ENCODE data around the gene PIGL.
A peak's percentile ranks its signal among the peaks of the same experiment; 100 is the strongest.
"Not testable (repeated sequence)": the region's sequence is repeated elsewhere in the genome, so short reads cannot be mapped to it uniquely, and the experiment has no call there.

The PIGL gene

DNA sequence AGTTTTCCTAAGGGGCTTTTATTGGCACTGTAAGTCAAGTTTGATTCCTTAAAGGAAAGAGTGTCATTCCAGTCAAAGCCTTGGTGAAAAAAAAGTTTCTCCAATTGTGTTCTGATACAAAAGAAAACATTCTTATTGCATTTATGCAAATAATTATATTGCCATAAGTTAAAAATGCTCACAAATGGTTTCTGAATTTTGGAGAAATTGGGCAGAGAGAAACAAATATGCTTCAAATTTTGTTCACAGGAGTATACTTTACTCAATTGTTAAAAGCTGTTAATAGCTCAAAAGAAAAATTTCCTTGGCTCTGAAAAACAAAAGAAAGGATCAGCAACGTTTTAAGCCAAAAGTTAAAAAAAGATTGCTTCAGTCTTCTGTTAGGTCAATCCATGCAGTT is 60.2 kb downstream of the PIGL start:
- DNase-seq = no peak

DNA sequence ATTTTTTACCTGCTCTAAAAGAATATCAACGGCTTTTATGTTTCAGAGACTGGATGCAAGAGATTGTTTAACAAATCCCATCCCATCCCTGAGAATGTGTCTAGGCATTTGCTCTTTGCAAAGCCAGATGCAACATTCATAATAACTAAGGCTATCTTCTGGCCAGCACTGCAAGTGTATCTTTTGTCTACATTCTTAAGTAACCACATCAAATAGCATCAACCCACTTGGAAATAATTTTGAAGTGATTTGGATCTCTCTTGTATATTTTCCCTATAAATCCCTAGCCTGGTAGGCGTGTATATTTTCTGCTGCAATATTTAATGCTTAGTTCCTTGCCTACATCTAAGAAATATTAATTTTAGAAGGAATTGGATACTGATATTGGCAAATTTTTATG is 64.3 kb downstream of the PIGL start:
- DNase-seq = no peak

DNA sequence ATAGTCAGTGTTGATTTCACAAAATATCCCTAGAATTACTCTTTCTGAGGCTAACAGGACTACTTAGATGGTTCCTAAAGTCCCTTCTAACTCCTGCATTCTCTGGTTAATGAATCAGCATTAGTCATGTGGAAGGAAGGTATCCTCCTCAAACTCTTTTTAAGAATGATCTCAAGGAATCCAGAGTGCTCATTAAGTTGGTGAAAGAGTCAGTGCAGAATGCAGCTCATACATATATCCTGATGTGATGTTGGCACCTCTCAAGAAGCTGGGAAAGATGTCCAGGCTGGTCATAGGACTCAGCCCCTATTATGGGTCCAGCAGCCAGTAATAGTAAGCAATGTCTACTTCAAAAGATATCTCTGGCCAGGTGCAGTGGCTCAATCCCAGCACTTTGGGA is 65.5 kb downstream of the PIGL start:
- DNase-seq = no peak

DNA sequence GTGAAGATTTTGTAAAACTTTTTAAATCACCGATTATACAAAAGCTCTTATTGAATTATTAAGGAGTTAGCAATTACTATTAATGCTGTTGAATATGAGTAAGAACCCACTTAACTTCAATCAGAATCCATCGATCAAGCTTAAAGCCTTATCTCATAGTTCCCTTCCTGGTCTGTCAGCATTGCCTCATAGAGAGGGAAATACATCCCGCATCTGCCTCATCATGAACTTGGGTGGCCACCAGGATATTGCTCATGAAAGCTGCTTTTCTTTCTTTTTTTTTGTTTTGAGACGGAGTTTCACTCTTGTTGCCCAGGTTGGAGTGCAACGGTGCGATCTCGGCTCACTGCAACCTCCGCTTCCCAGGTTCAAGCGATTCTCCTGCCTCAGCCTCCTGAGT is 66.7 kb downstream of the PIGL start:
- no peak for DNase-seq

GRCh38 chr17:16285646-16286008 is 68.6 kb downstream of the PIGL start:
- no peak for DNase-seq

DNA sequence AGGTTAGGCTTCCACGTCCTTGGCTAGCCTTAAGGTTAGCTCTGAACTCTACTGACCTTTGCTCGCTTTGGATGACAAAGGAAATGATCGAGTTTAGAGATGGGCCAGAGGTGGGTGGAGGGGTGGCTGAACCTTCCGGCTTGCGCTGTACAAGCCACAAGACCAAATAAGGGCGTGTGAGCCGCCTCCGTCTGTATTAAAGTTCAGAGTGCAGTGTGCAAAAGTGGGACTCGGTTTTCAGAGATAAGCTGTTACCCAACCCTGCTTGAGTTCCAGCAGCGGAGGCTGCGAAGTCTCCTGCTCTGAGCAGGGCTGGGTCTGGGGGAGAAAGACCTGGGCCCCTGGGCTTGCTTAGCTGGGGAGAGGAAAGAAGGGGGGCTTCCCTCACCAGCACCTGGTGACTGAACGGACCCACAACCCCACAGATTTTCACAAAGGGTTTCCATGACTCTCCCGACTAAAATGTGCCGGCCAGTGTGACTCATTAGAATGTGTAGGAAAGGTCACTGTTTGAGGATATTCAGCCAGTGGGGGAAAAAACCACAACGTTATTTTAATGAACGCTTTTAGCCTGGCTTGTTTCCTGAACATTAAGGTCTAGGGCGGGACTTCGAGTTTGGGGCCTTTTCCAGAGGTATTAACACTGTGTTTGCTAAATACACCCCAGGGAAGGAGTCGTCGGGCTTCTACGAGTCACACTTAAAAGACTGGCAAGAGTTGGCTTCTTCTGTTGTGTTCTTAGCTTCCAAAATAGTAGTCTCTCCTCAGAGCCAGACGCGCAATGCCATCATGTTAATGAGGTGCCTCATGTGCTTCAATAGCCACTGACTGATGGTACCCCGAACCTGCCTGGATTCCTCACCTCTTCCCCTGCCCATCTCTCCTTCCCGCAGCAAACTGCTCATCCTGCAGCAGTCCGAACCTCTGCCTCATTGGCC is 69.3 kb downstream of the PIGL start:
- DNase-seq = peak; percentile 82 to 84

GRCh38 chr17:16286947-16287562 is 70.0 kb downstream of the PIGL start:
- DNase-seq = peak in 1 of 2 donors; percentile 71

GRCh38 chr17:16287563-16288027 is 70.6 kb downstream of the PIGL start:
- DNase-seq = peak; percentile 24 to 35

GRCh38 chr17:16288860-16289571 is 72.0 kb downstream of the PIGL start:
- no peak for DNase-seq

DNA sequence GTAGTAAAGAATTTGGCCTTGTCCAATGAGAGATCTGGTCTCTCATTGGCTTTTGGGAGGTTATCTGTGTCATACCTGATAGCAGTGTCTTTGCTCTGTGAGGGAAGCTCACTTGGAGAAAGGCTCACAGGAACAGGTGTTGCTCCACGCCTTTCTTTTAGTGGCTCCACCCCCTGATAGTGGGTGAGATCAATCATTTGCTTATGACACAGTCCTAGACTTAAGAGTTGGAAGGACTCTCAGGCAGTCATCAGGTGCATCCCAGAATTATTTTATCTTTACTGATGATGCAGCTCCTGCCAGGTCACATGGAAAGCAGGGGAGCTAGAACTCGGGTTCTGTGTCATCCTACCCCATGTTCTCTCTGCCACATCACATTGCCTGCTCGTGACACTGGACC is 76.9 kb downstream of the PIGL start:
- DNase-seq = no peak

GRCh38 chr17:16294560-16294959 is 77.5 kb downstream of the PIGL start:
- DNase-seq = no peak

GRCh38 chr17:16296072-16296471 is 79.1 kb downstream of the PIGL start:
- not testable (repeated sequence) for DNase-seq

GRCh38 chr17:16297367-16298139 is 80.5 kb downstream of the PIGL start:
- DNase-seq = no peak

DNA sequence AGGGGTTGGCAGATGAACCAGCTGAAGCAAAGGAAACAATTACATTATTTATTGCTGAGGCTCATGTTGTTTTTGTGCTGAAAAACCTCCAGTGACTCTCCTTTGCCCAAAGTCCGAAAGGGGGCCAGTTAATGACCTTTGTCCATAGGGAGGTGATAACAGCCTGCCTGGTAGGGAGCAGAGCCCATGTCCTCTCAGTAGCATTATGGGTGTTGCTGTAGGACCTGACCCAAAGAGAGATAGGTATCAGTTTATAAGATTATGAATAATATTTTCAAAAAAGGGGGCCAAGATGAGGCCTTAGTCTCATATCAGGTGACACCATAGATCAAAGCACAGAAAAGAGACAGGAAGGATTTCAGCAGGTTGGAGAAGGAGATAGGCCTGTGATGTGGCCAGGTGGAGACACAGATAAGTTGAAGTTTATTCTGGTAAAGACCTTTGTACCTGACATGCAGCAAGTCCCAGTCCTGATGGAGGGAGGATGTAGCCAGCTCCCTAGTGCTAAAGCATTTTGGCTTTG is 81.2 kb downstream of the PIGL start:
- DNase-seq = no peak

DNA sequence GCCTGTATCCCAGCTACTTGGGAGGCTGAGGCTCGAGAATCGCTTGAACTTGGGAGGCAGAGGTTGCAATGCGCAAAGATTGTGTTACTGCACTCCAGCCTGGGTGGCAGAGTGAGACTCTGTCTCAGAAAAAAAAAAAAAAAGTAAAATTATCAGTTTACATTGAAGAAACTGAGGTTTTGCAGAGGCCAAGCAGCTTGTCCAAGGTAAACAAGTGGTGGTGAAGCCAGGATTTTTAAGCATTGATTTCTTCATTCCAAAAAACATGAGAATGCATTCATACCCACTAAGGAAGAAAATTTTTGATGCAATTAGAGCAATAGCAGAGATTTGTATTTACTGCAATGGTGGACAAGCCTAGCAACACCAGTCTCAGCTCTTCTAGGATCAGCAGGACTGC is 83.5 kb downstream of the PIGL start:
- no peak for DNase-seq

- no peak for DNase-seq
Observed at GRCh38 chr17:16301963-16302855, 85.2 kb downstream of the PIGL start.

GRCh38 chr17:16302856-16303255 is 85.8 kb downstream of the PIGL start:
- no peak for DNase-seq

GRCh38 chr17:16304830-16305229 is 87.8 kb downstream of the PIGL start:
- peak in 1 of 2 donors; percentile 9 for DNase-seq

DNA sequence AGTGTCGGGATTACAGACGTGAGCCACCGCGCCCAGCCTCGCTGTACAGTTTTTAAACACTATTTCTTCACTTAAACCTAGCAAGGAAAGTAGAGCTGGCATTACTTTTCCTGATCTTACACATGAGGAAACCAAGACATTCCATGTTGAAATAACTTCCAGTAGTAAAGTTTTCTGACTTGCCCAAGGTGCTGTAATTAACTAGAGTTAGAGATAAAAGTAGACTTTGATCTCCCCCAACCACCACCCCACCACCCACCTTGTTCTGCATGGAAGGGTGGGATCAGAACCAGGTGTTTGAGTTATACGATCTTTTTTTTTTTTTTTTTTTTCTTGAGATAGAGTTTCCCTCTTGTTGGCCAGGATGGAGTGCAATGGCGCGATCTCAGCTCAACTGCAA is 89.2 kb downstream of the PIGL start:
- DNase-seq = no peak

GRCh38 chr17:16312061-16312460 is 95.1 kb downstream of the PIGL start:
- not testable (repeated sequence) for DNase-seq

Measured in CD4-positive, alpha-beta T cell treated with Interleukin-1 beta for 1 hour (primary cell).